Smooth muscle cell of the brain vasculature (primary cell): ENCODE results near the gene CD36.

Source experiments
- DNase-seq: peaks from one replicate; pipeline ENCODE4 v3.0.0-alpha.2; 2012; ENCODE audit warnings: low read depth, low spot score

CD36 gene

GRCh38 chr7:80703272-80703671 is 64.8 kb downstream of the CD36 start:
- DNase-seq: no peak

- no peak for DNase-seq
Measured at GRCh38 chr7:80705130-80705781, 66.8 kb downstream of the CD36 start.

- no peak for DNase-seq
Measured at GRCh38 chr7:80707318-80707717, 68.9 kb downstream of the CD36 start.

GRCh38 chr7:80708123-80708522 is 69.7 kb downstream of the CD36 start:
- DNase-seq: no peak

- DNase-seq: no peak
Measured at GRCh38 chr7:80711531-80711930, 73.1 kb downstream of the CD36 start.

GRCh38 chr7:80719261-80719660 is 80.8 kb downstream of the CD36 start:
- no peak for DNase-seq

GRCh38 chr7:80720146-80720545 is 81.7 kb downstream of the CD36 start:
- DNase-seq: no peak

- DNase-seq: no peak
Measured at GRCh38 chr7:80721883-80722615, 83.6 kb downstream of the CD36 start.

- DNase-seq: peak; percentile 83
Measured at GRCh38 chr7:80722616-80723195, 84.3 kb downstream of the CD36 start.

GRCh38 chr7:80724249-80724871 is 85.9 kb downstream of the CD36 start:
- no peak for DNase-seq

- no peak for DNase-seq
Measured at GRCh38 chr7:80725181-80725611, 86.8 kb downstream of the CD36 start.
